Tongue (tissue), 2 donors: ENCODE data around the gene TBCK. TPM values are rescaled to one million over a fixed set of nuclear protein-coding genes. Genes with fewer than 3 reads are reported as not detected.
A peak's percentile ranks its signal among the peaks of the same experiment; 100 is the strongest.
"Not testable (repeated sequence)": the region's sequence is repeated elsewhere in the genome, so short reads cannot be mapped to it uniquely, and the experiment has no call there.

Source experiments
- DNase-seq: peaks from one replicate; pipeline ENCODE4 v3.0.0-alpha.2; 2015
- total RNA-seq: library from RNA; depleted of rRNA; stranded (reverse); fragments of >200 nt; gene quantifications from one replicate; pipeline ENCODE4 v1.2.3, GENCODE V29; 2014

Gene TBCK
- 72.9 TPM for total RNA-seq

DNA sequence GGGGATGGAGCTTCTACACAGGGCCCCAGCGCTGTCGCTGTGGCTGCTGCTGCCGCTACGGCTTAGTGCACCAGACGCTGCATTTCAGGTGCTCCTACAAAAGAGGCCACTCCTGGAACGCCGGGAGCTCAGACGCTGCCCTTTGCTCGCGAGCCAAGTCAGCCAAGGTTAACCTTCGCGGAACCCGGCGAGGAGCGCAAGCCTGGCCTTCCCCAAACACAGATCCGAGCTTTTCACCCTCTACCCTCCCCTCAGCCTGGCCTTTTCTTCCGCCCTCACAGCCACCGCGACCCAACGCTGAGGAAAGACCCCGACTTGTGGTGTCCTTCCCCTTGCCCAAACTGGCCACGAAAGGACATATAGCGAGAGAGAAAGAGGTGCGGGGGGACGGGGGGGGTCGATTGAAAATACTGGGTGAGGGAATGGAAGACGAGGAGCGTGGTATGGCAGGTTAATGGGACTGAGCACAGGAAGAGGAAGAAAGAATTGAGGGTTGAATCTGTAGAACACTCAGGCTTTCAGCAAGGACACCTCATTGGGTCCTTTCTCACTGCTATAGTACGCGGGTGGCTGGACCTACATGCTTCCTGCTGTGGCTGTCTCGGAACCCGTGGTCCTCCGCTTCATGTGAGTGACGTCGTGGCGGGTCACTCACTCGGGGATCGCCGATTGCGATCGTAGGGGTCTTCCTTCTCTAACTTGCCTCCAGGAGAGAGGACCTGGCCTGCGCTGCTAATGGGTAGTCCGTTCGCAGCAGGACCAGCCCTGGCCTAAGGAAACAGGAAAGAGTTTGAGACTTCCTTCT is at the start of gene TBCK, which contains the start of gene AIMP1:
Gene TBCK (minus strand): TSS at position 242 of the 805 bp plus-strand sequence. CDS start 7,249 bp downstream, outside the sequence.
Gene AIMP1 (plus strand): TSS at position 583 of the 805 bp plus-strand sequence. CDS start 8,460 bp downstream, outside the sequence.
- DNase-seq: peak; percentile 98

DNA sequence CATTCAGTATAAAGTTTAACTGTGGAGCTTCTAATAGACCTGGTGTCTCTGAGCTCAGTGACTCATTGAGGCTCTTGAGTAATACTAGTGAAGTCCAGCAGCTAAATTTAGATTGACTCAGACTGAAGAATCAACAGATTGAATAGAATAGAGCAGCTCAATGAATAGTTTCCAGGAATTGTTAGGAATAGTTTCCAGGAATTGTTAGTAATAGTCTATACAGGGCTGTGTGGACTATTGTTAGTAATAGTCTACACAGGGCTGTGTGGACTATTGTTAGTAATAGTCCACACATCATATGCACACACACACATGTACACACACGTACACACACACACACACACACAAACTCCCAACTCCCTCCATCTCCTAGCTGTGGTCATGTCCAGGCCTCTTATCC is 49.6 kb upstream of the TBCK start:
- DNase-seq: peak; percentile 32

DNA sequence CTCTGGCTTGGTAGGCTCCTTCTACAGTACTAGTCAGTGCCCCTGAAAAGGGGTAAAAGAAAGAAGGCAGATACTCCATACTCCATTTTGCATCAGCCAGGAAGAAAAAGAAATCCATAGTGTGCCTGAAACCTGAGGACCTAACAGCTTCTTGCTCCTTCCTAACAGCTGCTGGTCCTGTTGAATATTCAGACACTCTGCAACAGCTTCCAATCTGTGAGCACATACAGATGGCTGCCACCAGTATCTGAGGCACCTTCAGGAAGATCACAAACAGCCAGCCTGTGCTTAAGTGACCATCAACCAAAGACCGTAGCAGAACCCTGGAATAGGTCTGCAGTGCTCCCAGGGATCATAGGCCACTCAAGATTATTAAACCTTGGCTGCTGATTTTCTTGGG is 48.3 kb upstream of the TBCK start:
- no peak for DNase-seq

DNA sequence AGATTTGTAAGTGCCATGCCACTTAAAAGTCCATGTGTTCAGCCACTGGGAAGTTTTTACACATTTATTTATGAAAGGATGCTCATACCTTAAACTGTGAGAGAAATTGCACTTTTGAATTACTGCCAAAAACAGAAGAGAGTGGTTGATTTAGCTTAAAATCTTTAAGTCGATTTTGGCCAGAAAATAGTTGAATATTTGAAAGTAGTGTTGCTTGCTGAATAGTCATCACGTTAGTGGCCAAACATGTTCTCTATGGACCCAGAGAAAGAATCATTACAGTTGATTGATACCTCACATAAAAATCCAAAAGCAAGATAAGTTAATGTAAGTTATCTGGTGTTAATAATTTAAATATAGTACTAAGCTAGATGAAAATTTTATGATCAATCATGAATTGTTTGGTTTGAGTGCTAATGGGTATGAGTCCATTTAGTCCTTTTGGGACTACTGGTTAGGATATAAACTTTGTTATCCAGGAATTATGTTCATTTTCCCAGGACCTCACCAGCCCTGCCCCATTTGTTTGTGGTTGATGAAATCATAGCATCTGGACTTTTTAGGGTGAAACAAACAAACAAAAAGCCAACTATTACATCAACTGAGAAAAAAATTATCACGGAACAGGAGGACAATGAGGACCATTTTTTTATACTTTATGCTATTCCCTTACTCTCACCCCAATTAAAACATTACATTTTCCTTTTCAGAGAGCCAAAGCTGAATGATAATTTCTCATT is 46.2 kb upstream of the TBCK start:
- DNase-seq: no peak

DNA sequence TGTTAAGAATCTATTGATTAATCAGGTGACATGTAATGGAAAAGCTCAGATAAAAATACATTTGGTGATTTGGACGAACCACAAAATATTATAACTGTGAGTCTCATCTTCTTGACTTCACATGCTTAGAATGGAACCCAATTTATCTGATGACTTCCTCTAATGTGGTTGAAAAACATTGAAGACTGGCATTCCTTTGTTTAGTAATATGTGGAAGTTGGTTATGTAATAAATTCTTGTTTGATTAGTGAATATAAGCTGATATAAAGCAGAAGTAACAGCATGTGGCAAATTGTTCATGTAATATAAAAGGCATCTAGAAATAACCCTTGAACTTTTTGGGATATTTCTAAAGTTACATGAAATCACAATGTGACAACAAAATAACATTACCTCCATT is 42.9 kb upstream of the TBCK start:
- no peak for DNase-seq

DNA sequence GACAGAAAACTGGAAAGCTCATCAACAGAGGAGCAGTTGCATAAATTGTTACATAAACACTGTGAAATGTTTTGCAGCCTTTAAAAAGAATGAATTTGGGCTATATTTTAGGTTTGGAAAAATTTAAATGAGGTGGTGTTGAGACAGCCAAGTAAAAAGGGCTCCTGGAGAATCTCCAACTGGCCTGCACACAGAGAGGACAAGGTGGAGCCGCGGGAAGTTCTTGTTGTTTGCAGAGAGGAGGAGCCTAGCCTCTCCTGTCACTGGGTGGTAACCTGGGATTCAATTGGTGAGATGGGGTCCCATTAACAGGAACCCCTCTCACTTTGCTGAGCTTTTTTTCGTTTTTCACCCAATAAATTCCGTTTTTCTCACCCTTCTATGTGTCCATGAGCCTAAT is 39.2 kb upstream of the TBCK start:
- DNase-seq: peak; percentile 54

DNA sequence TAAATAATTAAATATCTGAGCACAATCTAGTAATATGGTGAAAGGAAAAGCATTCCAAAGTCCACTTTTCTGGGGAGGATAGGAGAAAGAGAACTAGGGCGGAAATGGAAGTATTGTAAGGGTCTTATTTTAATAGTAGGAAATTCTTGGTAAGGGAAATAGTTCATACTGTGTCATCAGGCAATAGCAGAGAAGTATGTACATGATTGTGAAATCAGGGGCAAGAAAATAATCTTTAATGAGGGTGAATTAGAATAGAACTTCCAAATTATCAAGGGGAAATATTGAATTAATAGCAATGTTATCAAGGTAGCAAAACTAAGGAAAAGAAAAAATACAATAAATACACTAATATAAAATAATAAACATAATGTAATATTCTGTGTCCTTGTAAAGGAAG is 37.8 kb upstream of the TBCK start:
- no peak for DNase-seq

DNA sequence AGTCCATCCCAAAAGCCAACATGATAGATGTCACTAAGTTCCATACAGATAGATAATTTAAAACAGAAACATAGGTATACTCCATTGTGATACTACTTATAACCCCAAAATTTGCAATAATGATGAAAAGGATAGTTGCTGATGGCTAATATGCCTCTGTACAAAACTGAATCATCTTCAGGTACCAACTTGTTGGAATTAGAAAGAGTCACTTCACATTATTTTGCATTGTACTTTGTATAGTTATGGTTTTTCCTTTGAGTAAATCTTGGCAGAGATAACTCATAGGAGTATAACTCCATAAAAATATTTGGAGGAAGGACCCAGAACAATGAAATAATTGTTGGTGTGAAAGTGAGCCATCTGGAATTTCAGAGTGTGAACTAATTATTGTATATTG is 35.0 kb upstream of the TBCK start:
- no peak for DNase-seq

DNA sequence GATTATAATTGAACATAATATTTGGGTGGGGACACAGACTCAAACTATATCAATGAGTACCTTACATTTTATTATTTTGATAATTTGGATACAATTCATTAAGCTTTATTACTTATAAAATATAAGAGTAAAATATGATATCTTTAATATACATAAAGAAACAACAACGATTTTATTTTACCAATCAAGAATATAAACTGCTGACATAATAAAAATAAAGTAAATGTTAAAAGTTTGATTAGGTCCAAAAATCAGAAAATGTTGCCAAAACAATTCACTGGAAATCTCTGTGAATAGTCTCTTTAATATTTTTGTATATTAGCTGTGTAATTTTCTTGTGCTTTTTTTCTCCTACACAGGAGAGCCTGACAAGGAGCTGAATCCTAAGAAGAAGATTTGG is 31.2 kb upstream of the TBCK start:
- DNase-seq: no peak

DNA sequence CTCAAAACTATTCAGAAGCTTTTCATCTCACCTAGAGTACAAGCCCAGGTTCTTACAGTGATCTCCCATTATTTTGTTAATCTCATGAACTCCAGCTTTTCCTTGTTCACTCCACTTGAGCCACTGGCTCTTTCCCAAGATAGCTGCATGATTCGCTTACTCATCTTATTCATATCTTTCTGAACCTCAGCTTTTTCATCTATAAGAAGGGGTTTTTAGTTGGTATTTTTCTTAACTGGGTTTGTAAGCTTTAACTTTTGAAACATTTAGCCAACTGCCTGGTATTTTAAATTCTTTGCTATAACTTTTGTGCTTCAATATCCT is 28.6 kb upstream of the TBCK start:
- no peak for DNase-seq

DNA sequence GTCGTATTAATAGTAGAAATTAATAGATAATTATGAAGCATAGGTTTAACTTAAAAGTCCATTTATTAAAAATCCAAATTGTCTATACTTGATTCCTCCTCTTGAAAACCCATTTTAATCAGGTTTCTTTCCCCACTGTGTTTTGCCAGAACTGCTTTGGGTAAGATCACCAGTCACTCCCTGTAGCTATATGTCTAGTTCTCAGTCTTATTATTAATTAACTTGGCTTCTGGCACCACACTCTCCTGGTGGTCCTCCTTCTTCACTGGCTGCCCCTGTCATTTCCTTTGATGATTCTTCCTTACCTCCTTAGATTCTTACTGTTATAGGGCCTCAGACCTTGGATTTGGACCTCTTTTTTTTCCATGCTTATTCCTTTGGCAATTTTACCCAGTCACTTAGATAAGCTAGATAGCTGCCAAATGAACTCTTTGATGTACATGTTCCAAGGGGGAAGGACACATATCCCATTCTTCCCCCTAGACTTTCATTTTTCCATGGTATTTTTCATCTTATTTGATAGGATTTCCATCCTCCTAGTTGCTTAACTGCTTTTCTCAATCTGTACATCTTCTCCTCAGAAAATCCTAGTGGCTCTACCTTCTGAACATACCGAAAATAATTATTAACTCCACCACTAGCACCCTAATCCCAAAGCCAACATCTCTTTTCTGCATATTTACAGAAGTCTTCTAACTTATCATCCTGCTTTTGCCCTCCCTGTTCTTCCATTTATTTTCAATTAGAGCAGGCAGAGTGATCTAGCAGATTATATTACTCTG is 28.0 kb upstream of the TBCK start:
- no peak for DNase-seq

DNA sequence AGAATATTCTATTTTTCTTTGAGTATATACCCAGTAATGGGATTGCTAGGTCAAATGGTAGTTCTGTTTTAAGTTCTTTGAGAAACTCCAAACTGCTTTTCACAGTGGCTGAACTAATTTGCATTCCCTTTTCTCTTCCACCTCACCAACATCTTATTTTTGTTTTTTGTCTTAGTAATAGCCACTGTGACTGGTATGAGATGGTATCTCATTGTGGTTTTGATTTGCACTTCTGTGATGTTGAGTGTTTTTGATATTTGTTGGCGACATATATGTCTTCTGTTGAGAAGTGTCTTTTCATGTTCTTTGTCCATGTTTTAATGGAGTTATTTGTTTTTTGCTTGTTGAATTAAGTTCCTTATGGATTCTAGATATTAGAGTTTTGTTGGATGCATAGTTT is 24.8 kb upstream of the TBCK start:
- no peak for DNase-seq

DNA sequence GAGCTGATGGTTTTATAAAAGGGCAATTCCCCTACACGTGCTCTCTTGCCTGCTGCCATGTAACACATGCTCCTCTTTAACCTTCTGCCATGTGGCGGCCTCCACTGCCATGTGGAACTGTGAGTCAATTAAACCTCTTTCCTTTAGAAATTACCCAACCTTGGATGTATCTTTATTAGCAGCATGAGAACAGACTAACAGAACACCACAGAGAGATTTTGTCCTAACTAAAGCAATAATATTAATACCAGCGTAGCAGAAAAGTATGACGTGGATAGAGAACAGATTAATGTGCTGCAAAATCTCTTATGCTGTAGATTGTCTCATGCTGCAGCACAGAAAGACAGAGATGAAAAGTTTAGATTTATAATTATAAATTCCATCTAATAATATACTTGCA is 23.4 kb upstream of the TBCK start:
- DNase-seq: no peak

DNA sequence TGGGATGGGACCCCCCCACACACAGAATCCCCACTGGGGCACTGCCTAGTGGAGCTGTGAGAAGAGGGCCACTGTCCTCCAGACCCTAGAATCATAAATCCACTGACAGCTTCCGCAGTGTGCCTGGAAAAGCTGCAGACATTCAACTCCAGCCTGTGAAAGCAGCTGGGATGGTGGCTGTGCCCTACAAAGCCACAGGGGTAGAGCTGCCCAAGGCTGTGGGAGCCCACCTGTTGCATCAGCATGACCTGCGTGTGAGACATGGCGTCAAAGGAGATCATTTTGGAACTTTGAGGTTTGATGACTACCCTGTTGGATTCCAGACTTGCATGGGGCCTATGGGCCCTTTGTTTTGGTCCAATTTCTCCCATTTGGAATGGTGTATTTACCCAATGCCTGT is 22.7 kb upstream of the TBCK start:
- no peak for DNase-seq

DNA sequence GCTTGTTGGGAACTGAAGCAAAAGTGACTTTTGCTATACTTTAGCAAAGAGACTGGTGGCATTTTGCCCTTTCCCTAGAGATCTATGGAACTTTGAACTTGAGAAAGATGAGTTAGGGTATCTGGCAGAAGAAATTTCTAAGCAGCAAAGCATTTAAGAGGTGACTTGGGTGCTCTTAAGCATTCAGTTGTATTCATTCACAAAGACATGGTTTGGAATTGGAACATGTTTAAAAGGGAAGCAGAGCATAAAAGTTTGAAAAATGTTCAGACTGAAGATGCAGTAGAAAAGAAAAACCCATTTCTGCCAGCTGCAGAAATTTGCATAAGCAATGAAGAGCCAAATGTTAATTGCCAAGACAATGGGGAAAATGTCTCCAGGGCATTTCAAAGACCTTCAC is 21.9 kb upstream of the TBCK start:
- no peak for DNase-seq

DNA sequence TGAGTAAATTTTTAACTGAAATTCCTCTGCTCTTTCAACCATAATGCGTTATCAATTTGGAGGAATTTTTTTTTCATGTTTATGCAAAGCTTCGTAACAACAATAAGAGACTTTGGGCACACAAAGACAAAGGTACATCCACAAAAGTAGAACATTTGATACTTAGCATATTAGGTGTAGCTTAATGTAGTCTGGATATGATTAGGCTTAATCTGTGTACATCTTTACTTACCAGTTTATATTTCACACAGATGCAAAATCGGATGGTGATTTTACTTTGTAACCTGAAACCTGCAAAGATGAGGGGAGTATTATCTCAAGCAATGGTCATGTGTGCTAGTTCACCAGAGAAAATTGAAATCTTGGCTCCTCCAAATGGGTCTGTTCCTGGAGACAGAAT is 20.6 kb upstream of the TBCK start:
- DNase-seq: no peak

DNA sequence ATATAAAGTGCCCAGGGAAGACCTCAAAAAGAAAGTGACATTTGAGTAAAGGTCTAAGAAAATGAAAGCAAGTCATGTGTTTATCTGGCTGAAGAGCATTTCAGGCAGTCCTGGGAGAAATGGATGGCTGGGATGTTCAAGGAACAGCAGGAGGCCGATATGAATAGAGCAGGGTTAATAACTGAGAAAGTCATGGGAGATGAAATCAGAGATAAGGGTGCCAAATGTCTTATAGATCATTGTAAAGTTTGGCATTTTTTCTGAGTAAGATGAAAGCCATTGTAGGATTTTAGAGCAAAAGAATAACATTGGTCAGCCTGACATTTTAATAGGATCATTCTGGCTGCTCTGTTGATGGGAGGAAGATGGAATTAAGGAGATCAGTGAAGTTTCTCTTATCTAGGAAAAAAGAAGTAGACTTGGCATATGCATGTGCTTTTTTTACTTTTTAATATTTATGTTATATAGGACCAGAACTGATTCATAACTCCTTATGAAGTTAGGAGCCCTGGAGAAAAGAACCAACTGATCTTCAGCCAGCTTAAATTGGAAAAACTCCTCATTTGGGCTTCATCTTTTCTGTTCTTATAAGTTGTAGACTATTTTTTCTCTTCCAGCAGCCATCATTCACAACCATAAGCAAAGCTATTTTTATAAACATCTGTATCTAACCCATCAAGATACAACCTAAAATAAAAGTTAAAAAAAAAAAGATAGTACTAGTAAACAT is 18.9 kb upstream of the TBCK start:
- no peak for DNase-seq

DNA sequence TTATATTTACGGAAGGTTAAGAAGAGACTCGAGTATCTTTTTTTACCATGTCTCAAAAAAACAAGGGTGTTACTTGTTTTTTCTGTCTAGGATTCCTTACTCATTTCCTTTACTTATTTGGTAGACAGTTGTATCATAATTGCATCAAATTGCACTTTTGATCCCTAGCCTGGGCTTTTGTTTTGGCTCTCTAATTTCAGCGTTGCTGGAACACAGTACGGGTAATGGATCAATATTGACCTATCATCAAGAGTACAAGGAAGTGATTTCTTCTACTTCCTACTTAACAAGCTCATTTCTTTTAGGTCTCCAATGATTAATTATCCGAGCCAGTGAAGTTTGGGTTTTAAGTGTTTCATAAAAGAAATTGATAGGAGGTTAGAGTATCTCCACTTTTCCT is 17.2 kb upstream of the TBCK start:
- DNase-seq: no peak

DNA sequence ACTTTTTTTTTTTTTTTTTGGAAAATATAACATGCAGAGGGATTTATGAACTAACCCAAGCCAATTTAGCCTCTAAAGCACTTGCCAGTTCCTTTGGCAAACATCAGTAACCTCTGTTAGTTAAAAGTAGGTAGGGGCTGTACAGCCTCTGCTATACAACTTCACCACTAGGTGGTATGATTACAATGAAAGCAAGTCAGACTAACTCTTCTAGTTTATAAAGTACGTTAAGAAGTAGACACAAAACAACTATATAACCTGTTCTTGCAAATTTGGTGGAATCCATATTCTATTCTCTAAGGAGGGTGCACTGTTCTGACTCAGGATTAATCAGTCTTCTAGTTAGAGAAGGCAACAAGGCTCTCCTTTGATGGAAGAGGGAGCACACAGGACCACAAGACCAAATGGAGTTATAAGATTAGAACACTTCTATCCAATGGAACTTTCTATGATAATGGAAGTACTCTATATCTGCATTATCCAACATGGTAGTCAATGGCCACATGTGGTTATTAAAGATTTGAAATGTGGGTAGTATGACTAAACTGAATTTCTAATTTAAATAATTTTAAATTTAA is 13.1 kb upstream of the TBCK start:
- peak; percentile 38 for DNase-seq

DNA sequence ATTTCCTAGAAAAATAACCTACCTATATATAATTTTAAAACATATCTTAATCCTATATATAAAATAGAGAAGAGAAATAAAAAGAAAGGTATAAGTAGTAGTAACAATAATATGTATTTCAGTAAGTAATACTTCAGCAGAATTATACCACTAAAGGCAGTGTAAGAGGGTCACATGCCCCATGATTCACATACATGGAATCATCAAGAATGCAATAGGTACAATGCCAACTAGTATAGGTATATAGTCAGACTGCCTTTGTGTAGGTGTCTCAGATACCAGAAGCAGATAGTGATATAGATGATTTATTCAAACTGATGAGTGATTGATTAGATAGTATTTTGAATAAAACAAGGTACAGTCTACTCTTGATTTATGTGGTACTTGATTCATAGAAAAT is 9.8 kb upstream of the TBCK start:
- no peak for DNase-seq

DNA sequence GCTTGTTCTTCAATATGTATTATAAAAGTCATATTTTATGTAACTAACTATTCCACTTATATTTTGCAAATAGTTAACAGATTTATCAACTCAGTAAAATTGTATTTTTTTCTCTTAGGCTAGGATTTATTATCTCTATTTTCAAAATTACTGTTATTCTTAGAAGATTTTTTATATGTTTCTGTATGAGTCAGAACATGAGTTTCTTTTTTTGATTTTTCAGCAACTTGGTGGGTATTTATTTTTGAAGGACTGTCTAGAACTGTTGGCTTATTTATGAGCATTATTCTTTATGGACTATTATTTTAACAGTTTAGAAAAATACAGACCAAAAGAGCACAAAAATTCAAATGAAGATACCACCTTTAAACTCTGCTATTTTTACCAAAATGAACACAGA is 7.1 kb upstream of the TBCK start:
- no peak for DNase-seq

DNA sequence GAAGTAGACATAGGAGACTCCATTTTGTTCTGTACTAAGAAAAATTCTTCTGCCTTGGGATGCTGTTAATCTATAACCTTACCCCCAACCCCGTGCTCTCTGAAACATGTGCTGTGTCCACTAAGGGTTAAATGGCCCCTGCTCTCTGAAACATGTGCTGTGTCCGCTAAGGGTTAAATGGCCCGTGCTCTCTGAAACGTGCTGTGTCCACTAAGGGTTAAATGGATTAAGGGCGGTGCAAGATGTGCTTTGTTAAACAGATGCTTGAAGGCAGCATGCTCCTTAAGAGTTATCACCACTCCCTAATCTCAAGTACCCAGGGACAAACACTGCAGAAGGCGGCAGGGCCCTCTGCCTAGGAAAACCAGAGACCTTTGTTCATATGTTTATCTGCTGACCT is 5.8 kb upstream of the TBCK start:
- not testable (repeated sequence) for DNase-seq
